HCT116 (cell line): Measurements from ENCODE around the gene CHST9. TPM values are rescaled to one million over a fixed set of nuclear protein-coding genes. Genes with fewer than 3 reads are reported as not detected.

ENCODE experiments used
- ATAC-seq: fragments of 200-7000 bp; cut with Tn5 transposase; 2 replicates; pipeline ENCODE4 v1.9.1; 2020; ENCODE audit warnings: mild to moderate bottlenecking, moderate library complexity
- BruUV-seq: library from RNA; stranded (reverse); fragments of 400-500 nt; replicated peaks from 2 replicates; lab custom pipeline; 2021; lab: Mats Ljungman, UMichigan
- CTCF ChIA-PET: fragments of 300-600 bp; sonication (Branson Sonifier 250); formaldehyde crosslinking; loops from one replicate; lab custom pipeline; 2021; ENCODE audit warnings: antibody characterized with exemption; lab: Charles Lee
- POLR2A ChIA-PET: fragments of 300-600, 350-600 bp; sonication (Branson Sonifier 250); formaldehyde crosslinking; loops from one replicate; lab custom pipeline; 2021; ENCODE audit warnings: antibody characterized with exemption; lab: Charles Lee
- RAD21 ChIA-PET, 2 experiments: fragments of 300-600 bp; sonication (Branson Sonifier 250); formaldehyde crosslinking; loops; one replicate each; lab custom pipeline; 2023; ENCODE audit warnings: low total read pairs in 2 of 2; ENCODE audit not compliant: uncharacterized antibody in 2 of 2, unreplicated experiment in 2 of 2, low non-redundant PET in 1 of 2; lab: Charles Lee
- DNase-seq: peaks from one replicate; pipeline ENCODE4 v3.0.0-alpha.2; 2010; ENCODE audit warnings: low read depth, low spot score
- H2AFZ ChIP-seq: fragments of 200-600 bp; shearing (Covaris generic), sonication (generic); 2 replicates; pipeline ENCODE4 v1.6.1; 2017; ENCODE audit warnings: low read depth, mixed run types, mixed read lengths, antibody characterized with exemption, low read length; ENCODE audit not compliant: poor library complexity, severe bottlenecking
- H3K27ac ChIP-seq: 2 replicates; pipeline ENCODE4 v1.5.1; 2012; ENCODE audit warnings: low read depth, low read length
- H3K27me3 ChIP-seq: fragments of 200-600 bp; sonication (generic); 2 replicates; pipeline ENCODE4 v1.6.1; 2016; ENCODE audit warnings: mixed run types, low read length, mixed read lengths; ENCODE audit not compliant: insufficient read depth
- H3K36me3 ChIP-seq, 2 experiments: fragments of 200-500 bp in 1 of 2; fragments of 200-600 bp in 1 of 2; sonication (Bioruptor generic) in 1 of 2; sonication (generic) in 1 of 2; 2 replicates each; pipeline versions ENCODE4 v1.5.1 to v1.6.1; 2014 to 2016; ENCODE audit warnings: low read length in 2 of 2, inconsistent platforms in 1 of 2, mixed read lengths in 1 of 2, mixed run types in 1 of 2; ENCODE audit not compliant: insufficient read depth in 2 of 2, control insufficient read depth in 1 of 2
- H3K4me1 ChIP-seq, 2 experiments: fragments of 200-600 bp in 1 of 2; sonication (generic) in 1 of 2; 2 replicates each; pipeline versions ENCODE4 v1.5.1 to v1.6.1; 2012 to 2017; ENCODE audit warnings: low read length in 2 of 2, inconsistent platforms in 1 of 2, mild to moderate bottlenecking in 1 of 2, mixed read lengths in 1 of 2, mixed run types in 1 of 2, moderate library complexity in 1 of 2; ENCODE audit not compliant: insufficient read depth in 2 of 2, control insufficient read depth in 1 of 2
- H3K4me2 ChIP-seq: fragments of 200-600 bp; sonication (generic); 2 replicates; pipeline ENCODE4 v1.6.1; 2017; ENCODE audit warnings: mixed run types, low read length, mixed read lengths
- H3K4me3 ChIP-seq, 2 experiments: fragments of 200-600 bp in 1 of 2; sonication (generic) in 1 of 2; replicated peaks in 1 of 2; 2 replicates each; pipeline ENCODE4 v1.5.1; 2011 to 2016; ENCODE audit warnings: low read length in 2 of 2, control low read depth in 1 of 2, low read depth in 1 of 2, mild to moderate bottlenecking in 1 of 2, mixed read lengths in 1 of 2, mixed run types in 1 of 2
- H3K79me2 ChIP-seq: fragments of 200-600 bp; sonication (generic); 2 replicates; pipeline ENCODE4 v1.6.1; 2017; ENCODE audit warnings: mild to moderate bottlenecking, mixed run types, low read length, moderate library complexity, mixed read lengths; ENCODE audit not compliant: insufficient read depth
- H3K9ac ChIP-seq: fragments of 200-600 bp; sonication (generic); 2 replicates; pipeline ENCODE4 v1.6.1; 2016; ENCODE audit warnings: low read length, mixed read lengths
- H3K9me2 ChIP-seq: fragments of 200-600 bp; sonication (generic), shearing (Covaris generic); 2 replicates; pipeline ENCODE4 v1.6.1; 2017; ENCODE audit warnings: mixed run types, mild to moderate bottlenecking, moderate library complexity; ENCODE audit not compliant: insufficient read depth
- H3K9me3 ChIP-seq, 2 experiments: fragments of 200-500 bp in 1 of 2; fragments of 200-600 bp in 1 of 2; sonication (Bioruptor generic) in 1 of 2; sonication (generic) in 1 of 2; 2 replicates each; pipeline ENCODE4 v1.6.1; 2014 to 2017; ENCODE audit warnings: low read length in 2 of 2, mixed read lengths in 2 of 2, inconsistent platforms in 1 of 2, low read depth in 1 of 2, mild to moderate bottlenecking in 1 of 2, mixed run types in 1 of 2, moderate library complexity in 1 of 2; ENCODE audit not compliant: control insufficient read depth in 1 of 2, insufficient read depth in 1 of 2
- H4K20me1 ChIP-seq: fragments of 200-600 bp; sonication (generic), shearing (Covaris generic); 2 replicates; pipeline ENCODE4 v1.6.1; 2017; ENCODE audit warnings: mixed run types, mild to moderate bottlenecking, moderate library complexity; ENCODE audit not compliant: insufficient read depth
- ELF1 ChIP-seq: IDR thresholded peaks from 2 replicates; pipeline ENCODE4 v1.6.1; 2012; ENCODE audit warnings: low read depth, borderline replicate concordance
- FOSL1 ChIP-seq: IDR thresholded peaks from 2 replicates; pipeline ENCODE4 v1.6.1; 2012; ENCODE audit warnings: low read depth
- JUND ChIP-seq: IDR thresholded peaks from 2 replicates; pipeline ENCODE4 v1.6.1; 2012
- POLR2A ChIP-seq: IDR thresholded peaks from 2 replicates; pipeline ENCODE4 v1.7.0; 2011; ENCODE audit warnings: borderline replicate concordance; ENCODE audit not compliant: insufficient read depth, insufficient read length; ENCODE audit errors: extremely low read depth
- POLR2AphosphoS5 ChIP-seq: IDR thresholded peaks from 2 replicates; pipeline ENCODE4 v1.6.1; 2011; ENCODE audit warnings: mild to moderate bottlenecking, low read depth, low read length, moderate library complexity
- SIN3A ChIP-seq: IDR thresholded peaks from 2 replicates; pipeline ENCODE4 v1.6.1; 2012; ENCODE audit warnings: low read depth
- SRF ChIP-seq: IDR thresholded peaks from 2 replicates; pipeline ENCODE4 v1.6.1; 2012; ENCODE audit warnings: low read depth
- YY1 ChIP-seq: IDR thresholded peaks from 2 replicates; pipeline ENCODE4 v1.6.1; 2011; ENCODE audit warnings: low read length, low read depth, moderate library complexity, mild to moderate bottlenecking; ENCODE audit not compliant: insufficient replicate concordance; ENCODE audit errors: extremely low read depth
- intact Hi-C: fragments of 100-400 bp; cut with micrococcal nuclease; formaldehyde crosslinking; loops from 2 replicates; pipeline ENCODE4 v1.10.0; 2022
- total RNA-seq: library from RNA; stranded (reverse); gene quantifications from one replicate; pipeline ENCODE4 v1.2.1, GENCODE V29; 2021; ENCODE audit not compliant: unreplicated experiment
- TF ChIP-seq, protein P1 (sequence below): IDR thresholded peaks from 2 replicates; pipeline ENCODE4 v1.6.1; 2012
- TF ChIP-seq, protein P2 (sequence below), 3 experiments: fragments of 200-600 bp in 1 of 3; sonication (generic) in 1 of 3; IDR thresholded peaks in 2 of 3; conservative IDR thresholded peaks in 1 of 3; 2 replicates each; pipeline ENCODE4 v1.5.1; 2012 to 2017; ENCODE audit warnings: low read depth in 2 of 3, low read length in 2 of 3, antibody characterized with exemption in 1 of 3, borderline replicate concordance in 1 of 3, control low read depth in 1 of 3, mild to moderate bottlenecking in 1 of 3, mixed read lengths in 1 of 3, mixed run types in 1 of 3, moderate library complexity in 1 of 3; ENCODE audit not compliant: insufficient read depth in 1 of 3

The CHST9 gene
- total RNA-seq, 1 experiment from 2014 or later = not detected

DNA sequence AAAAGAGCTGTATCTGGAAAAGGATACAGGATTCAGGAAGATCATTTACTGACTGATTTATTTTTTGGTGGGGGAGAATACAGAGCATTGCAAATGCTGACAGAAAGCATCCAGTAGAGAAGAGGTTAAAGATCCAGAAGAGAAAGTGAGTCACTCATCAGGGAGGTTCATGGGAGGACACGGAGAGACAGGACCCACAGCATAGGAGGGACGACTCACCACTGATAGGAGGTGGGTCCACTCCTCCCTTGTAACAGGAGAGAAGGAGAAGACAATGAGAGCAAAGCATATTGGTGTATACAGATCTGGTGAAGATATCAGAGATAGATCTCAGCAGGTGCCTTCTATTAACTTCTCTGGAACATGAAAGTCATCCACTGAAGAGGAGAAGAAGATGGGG is 177.2 kb downstream of the CHST9 start:
- no peaks in the 10 kb centered on the region for H3K79me2 ChIP-seq
- TF ChIP-seq SRF = no peak
- TF ChIP-seq YY1 = no peak
- TF ChIP-seq ELF1 = no peak
- TF ChIP-seq, protein P1, sequence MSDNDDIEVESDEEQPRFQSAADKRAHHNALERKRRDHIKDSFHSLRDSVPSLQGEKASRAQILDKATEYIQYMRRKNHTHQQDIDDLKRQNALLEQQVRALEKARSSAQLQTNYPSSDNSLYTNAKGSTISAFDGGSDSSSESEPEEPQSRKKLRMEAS = no peak
- TF ChIP-seq, protein P2, sequence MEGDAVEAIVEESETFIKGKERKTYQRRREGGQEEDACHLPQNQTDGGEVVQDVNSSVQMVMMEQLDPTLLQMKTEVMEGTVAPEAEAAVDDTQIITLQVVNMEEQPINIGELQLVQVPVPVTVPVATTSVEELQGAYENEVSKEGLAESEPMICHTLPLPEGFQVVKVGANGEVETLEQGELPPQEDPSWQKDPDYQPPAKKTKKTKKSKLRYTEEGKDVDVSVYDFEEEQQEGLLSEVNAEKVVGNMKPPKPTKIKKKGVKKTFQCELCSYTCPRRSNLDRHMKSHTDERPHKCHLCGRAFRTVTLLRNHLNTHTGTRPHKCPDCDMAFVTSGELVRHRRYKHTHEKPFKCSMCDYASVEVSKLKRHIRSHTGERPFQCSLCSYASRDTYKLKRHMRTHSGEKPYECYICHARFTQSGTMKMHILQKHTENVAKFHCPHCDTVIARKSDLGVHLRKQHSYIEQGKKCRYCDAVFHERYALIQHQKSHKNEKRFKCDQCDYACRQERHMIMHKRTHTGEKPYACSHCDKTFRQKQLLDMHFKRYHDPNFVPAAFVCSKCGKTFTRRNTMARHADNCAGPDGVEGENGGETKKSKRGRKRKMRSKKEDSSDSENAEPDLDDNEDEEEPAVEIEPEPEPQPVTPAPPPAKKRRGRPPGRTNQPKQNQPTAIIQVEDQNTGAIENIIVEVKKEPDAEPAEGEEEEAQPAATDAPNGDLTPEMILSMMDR (IDR thresholded peaks at IDR 0.05 in 2 of 3, conservative IDR thresholded peaks at IDR 0.05 in 1 of 3; ENCODE audit: borderline replicate concordance in 1 of 3, insufficient read depth in 1 of 3, low read depth in 2 of 3, low read length in 2 of 3) = no peak
- TF ChIP-seq JUND = no peak
- TF ChIP-seq POLR2A = no peak
- no peak for TF ChIP-seq FOSL1
- TF ChIP-seq SIN3A = no peak
- TF ChIP-seq POLR2AphosphoS5 = no peak
- no peak overlapping the region for H3K27ac ChIP-seq
- H3K4me2 ChIP-seq = no peak overlapping the region
- no peak overlapping the region for H3K9ac ChIP-seq
- H2AFZ ChIP-seq = no peak overlapping the region
- CTCF ChIA-PET = no interaction called here
- POLR2A ChIA-PET = no interaction called here
- RAD21 ChIA-PET = no interaction called here
- ATAC-seq (no peak), DNase-seq (no peak)
- BruUV-seq = no TSS peak
- H4K20me1 ChIP-seq = no peaks in the 10 kb centered on the region
- H3K36me3 ChIP-seq = no peaks in the 10 kb centered on the region
- no peak overlapping the region for H3K4me3 ChIP-seq
- intact Hi-C loops = loop anchor here (10.0 kb wide), 2 partner anchors 623 to 703 kb away; no protein-coding TSS in a partner anchor
- H3K9me3 ChIP-seq = no peaks in the 10 kb centered on the region
- H3K9me2 ChIP-seq = no peaks in the 10 kb centered on the region
- H3K4me1 ChIP-seq = no peaks in the 10 kb centered on the region
- peaks cover 11% of the 10 kb centered on the region; the same call in 1 of the 2 replicates for H3K27me3 ChIP-seq
